GM10248 (cell line): ENCODE data around the gene NOTO.

Source experiments
- CTCF ChIA-PET: fragments of 300-600 bp; sonication (Branson Sonifier 250); formaldehyde crosslinking; extraction: SDS; loops from one replicate; lab custom pipeline; 2021; ENCODE audit warnings: antibody characterized with exemption; lab: Yijun Ruan, JAX
- POLR2A ChIA-PET: fragments of 350-650 bp; sonication (Branson Sonifier 250); formaldehyde crosslinking; extraction: SDS; loops from one replicate; lab custom pipeline; 2020; ENCODE audit warnings: antibody characterized with exemption; lab: Yijun Ruan, JAX
- DNase-seq: peaks from one replicate; pipeline ENCODE4 v3.0.0; 2012; ENCODE audit errors: extremely low spot score
- CTCF ChIP-seq: IDR thresholded peaks from 2 replicates; pipeline ENCODE4 v1.5.1; 2012; ENCODE audit warnings: mild to moderate bottlenecking, low read depth; ENCODE audit errors: extremely low read depth, missing control alignments, control extremely low read depth

NOTO gene

GRCh38 chr2:73172963-73173362, 29.4 kb upstream of the NOTO start:
- CTCF ChIA-PET: interaction anchor here (1.9 to 5.5 kb wide), 2 partner anchors 178 to 280 kb away, joined by 7 to 136 read pairs; no protein-coding TSS in a partner anchor
- DNase-seq: peak; percentile 62
- POLR2A ChIA-PET: interaction anchor here (0.6 to 0.7 kb wide), 2 partner anchors 39 to 60 kb away, joined by 3 read pairs; partner anchors contain the start of gene PRADC1
- no peak for TF ChIP-seq CTCF

GRCh38 chr2:73173781-73174180, 28.6 kb upstream of the NOTO start:
- TF ChIP-seq CTCF: no peak
- ChIA-PET CTCF (interaction anchor here (1.0 to 5.5 kb wide), 4 partner anchors 89 to 287 kb away, joined by 4 to 136 read pairs (median 6); partner anchors contain the start of gene SPR), POLR2A (interaction anchor here (0.7 kb wide), 1 partner anchor 38 kb away, joined by 3 read pairs; no protein-coding TSS in a partner anchor)
- no peak for DNase-seq

- TF ChIP-seq CTCF: no peak
- CTCF ChIA-PET: interaction anchor here (0.9 to 5.5 kb wide), 7 partner anchors 38 to 287 kb away, joined by 4 to 136 read pairs (median 7); partner anchors contain the start of gene SPR
- POLR2A ChIA-PET: no interaction called here
- no peak for DNase-seq
Measured at GRCh38 chr2:73174244-73174643, 28.1 kb upstream of the NOTO start.

- ChIA-PET POLR2A (no interaction called here), CTCF (interaction anchor here (0.9 to 5.5 kb wide), 5 partner anchors 37 to 288 kb away, joined by 4 to 136 read pairs (median 9); partner anchors contain the start of gene SPR)
Measured at GRCh38 chr2:73174941-73175662, 27.3 kb upstream of the NOTO start.

GRCh38 chr2:73175663-73176204, 26.6 kb upstream of the NOTO start:
- CTCF ChIA-PET: interaction anchor here (1.4 to 5.9 kb wide), 12 partner anchors 12 to 283 kb away, joined by 8 to 136 read pairs (median 26); partner anchors contain the start of genes EGR4 and SMYD5
- no peak for TF ChIP-seq CTCF

More at GRCh38 chr2:73174941-73175662, 27.3 kb upstream of the NOTO start:
- no peak for DNase-seq
- TF ChIP-seq CTCF: no peak

GRCh38 chr2:73176205-73176880, 26.0 kb upstream of the NOTO start:
- POLR2A ChIA-PET: no interaction called here
- no peak for TF ChIP-seq CTCF

More at GRCh38 chr2:73175663-73176204, 26.6 kb upstream of the NOTO start:
- peak; percentile 63 for DNase-seq
- POLR2A ChIA-PET: no interaction called here

More at GRCh38 chr2:73176205-73176880, 26.0 kb upstream of the NOTO start:
- CTCF ChIA-PET: interaction anchor here (0.7 to 5.9 kb wide), 54 partner anchors 9 to 1646 kb away, joined by 3 to 136 read pairs (median 6); partner anchors contain the start of genes CCT7, EGR4, PRADC1 and SMYD5
- no peak for DNase-seq
